Measurements from ENCODE around the gene CTNNA1.
"Not testable (repeated sequence)": the region's sequence is repeated elsewhere in the genome, so short reads cannot be mapped to it uniquely, and the experiment has no call there.

CTNNA1 gene

GRCh38 chr5:138725153-138725817, 27.9 kb upstream of the CTNNA1 start:
- DNase-seq (ENCODE audit: low read depth in 2 of 2): no peak

- no peak for DNase-seq (ENCODE audit: low read depth in 2 of 2)
These were observed 27.3 kb upstream of the CTNNA1 start for GRCh38 chr5:138725818-138726416.

- no peak for DNase-seq (ENCODE audit: low read depth in 2 of 2)
These were observed 26.4 kb upstream of the CTNNA1 start for GRCh38 chr5:138726848-138727247.

GRCh38 chr5:138730496-138730895, 22.7 kb upstream of the CTNNA1 start:
- not testable (repeated sequence) for DNase-seq (ENCODE audit: low read depth in 2 of 2)

GRCh38 chr5:138732466-138732865, 20.8 kb upstream of the CTNNA1 start:
- no peak for DNase-seq (ENCODE audit: low read depth in 2 of 2)

- no peak for DNase-seq (ENCODE audit: low read depth in 2 of 2)
These were observed 20.3 kb upstream of the CTNNA1 start for GRCh38 chr5:138732933-138733332.

- DNase-seq (ENCODE audit: low read depth in 2 of 2): no peak
These were observed 19.7 kb upstream of the CTNNA1 start for GRCh38 chr5:138733509-138733908.

- DNase-seq (ENCODE audit: low read depth in 2 of 2): no peak
These were observed 16.9 kb upstream of the CTNNA1 start for GRCh38 chr5:138736293-138736692.

- DNase-seq (ENCODE audit: low read depth in 2 of 2): no peak
These were observed 15.5 kb upstream of the CTNNA1 start for GRCh38 chr5:138737494-138738265.

GRCh38 chr5:138738399-138738798, 14.8 kb upstream of the CTNNA1 start:
- DNase-seq (ENCODE audit: low read depth in 2 of 2): no peak

GRCh38 chr5:138739938-138740337, 13.3 kb upstream of the CTNNA1 start:
- DNase-seq (ENCODE audit: low read depth in 2 of 2): no peak

GRCh38 chr5:138743484-138743883, 9.7 kb upstream of the CTNNA1 start:
- no peak for DNase-seq (ENCODE audit: low read depth in 2 of 2)

- DNase-seq (ENCODE audit: low read depth in 2 of 2): no peak
These were observed 8.0 kb upstream of the CTNNA1 start for GRCh38 chr5:138745268-138745667.

GRCh38 chr5:138748630-138749081, 4.6 kb upstream of the CTNNA1 start:
- DNase-seq (ENCODE audit: low read depth in 2 of 2): no peak

GRCh38 chr5:138751344-138751743, 1.9 kb upstream of the CTNNA1 start:
- not testable (repeated sequence) for DNase-seq (ENCODE audit: low read depth in 2 of 2)

- no peak for DNase-seq (ENCODE audit: low read depth in 2 of 2)
These were observed 779 bp upstream of the CTNNA1 start for GRCh38 chr5:138752341-138752950.

GRCh38 chr5:138753794-138754698, 821 bp downstream of the CTNNA1 start:
- peak; percentile 60 to 62 for DNase-seq (ENCODE audit: low read depth in 2 of 2)

GRCh38 chr5:138754699-138755057, 1.5 kb downstream of the CTNNA1 start:
- DNase-seq (ENCODE audit: low read depth in 2 of 2): no peak

- no peak for DNase-seq (ENCODE audit: low read depth in 2 of 2)
These were observed 2.0 kb downstream of the CTNNA1 start for GRCh38 chr5:138755084-138755748.

- no peak for DNase-seq (ENCODE audit: low read depth in 2 of 2)
These were observed 4.0 kb downstream of the CTNNA1 start for GRCh38 chr5:138757061-138757776.
